ENCODE results near the gene ZNF57.

ZNF57 gene

DNA sequence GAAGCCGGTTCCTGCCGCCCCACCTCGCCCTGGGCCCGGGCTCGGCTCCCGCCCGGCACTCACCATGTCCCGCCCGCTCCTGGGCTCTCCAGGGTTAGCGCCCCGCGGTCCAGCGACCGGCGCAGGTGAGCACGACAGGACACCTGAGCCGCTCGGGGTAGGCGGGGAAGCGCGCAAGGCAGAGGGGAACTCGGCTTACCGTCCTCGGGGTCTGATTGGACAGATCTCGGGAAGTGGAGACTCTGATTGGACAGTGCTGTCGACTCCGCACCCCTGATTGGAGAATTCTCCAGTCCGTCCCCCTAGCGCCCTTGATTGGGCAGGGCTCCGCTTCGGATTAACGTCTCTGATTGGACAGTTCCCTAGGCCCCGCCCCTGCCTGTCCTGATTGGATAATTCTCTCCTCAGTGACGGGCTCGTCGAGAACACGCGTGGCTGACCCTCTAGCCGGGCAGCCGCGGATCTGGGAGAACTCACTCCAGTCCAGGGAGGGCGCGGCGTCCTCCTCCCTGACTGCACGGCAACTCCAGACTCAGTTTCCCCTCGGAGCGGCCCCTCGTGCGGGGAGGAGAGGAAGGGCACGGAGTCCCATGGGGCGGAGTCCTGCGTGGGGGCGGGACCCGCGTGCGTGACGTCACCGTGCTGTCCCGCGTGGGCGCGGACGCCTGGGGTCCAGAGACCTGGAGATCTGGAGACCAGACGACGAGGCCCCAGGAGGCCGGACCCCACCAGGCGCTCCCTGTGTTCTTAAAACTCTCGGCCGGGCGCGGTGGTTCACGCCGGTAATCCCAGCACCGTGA, 44.2 kb downstream of the ZNF57 start, which contains the start of gene ZNF77:
ZNF77 (minus strand) TSS at position 197 of the 800 bp plus-strand sequence; CDS start at position 66, 131 bp downstream.
- Mint-ChIP-seq H3K4me1 (peaks cover 21% of the 10 kb centered on the region), H3K9me3 (peaks cover 8% of the 10 kb centered on the region), H3K27ac (peak within 1 kb of the TSS; percentile 64)

DNA sequence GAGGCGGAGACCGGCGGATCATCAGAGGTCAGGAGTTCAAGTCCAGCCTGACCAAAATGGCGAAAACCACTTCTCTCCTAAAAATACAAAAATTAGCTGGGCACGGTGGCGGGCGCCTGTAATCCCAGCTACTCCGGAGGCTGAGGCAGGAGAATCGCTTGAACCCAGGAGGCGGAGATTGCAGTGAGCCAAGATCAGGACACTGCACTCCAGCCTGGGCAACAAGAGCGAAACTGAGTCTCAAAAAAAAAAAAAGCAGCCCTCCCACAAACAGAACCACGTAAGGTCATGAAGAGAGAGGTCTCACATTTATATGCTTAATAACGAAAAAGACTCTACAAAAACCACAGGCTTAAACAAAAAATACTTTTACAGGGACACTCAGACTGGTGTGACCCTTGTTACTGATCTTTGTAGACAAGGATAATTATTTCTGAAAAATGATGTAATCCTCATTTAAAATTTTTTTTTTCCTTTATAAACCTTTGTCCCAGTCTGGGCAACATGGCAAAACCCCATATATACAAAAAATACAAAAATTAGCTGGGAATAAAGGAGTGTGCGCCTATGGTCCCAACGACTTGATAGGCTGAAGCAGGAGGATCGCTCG, 45.0 kb downstream of the ZNF57 start:
- TF ChIP-seq, protein P1, sequence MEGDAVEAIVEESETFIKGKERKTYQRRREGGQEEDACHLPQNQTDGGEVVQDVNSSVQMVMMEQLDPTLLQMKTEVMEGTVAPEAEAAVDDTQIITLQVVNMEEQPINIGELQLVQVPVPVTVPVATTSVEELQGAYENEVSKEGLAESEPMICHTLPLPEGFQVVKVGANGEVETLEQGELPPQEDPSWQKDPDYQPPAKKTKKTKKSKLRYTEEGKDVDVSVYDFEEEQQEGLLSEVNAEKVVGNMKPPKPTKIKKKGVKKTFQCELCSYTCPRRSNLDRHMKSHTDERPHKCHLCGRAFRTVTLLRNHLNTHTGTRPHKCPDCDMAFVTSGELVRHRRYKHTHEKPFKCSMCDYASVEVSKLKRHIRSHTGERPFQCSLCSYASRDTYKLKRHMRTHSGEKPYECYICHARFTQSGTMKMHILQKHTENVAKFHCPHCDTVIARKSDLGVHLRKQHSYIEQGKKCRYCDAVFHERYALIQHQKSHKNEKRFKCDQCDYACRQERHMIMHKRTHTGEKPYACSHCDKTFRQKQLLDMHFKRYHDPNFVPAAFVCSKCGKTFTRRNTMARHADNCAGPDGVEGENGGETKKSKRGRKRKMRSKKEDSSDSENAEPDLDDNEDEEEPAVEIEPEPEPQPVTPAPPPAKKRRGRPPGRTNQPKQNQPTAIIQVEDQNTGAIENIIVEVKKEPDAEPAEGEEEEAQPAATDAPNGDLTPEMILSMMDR (IDR thresholded peaks at IDR 0.05), result no peak
- DNase-seq, result no peak
- H3K27ac Mint-ChIP-seq, result no peak overlapping the region
- H3K4me1 Mint-ChIP-seq, result peaks cover 26% of the 10 kb centered on the region
- peak overlapping the region; percentile 90 for H3K4me3 Mint-ChIP-seq
- H3K9me3 Mint-ChIP-seq, result peaks cover 6% of the 10 kb centered on the region
- peaks cover 11% of the 10 kb centered on the region for H3K27me3 Mint-ChIP-seq (ENCODE audit: low read depth, poor library complexity)
- peaks cover 18% of the 10 kb centered on the region for H3K36me3 Mint-ChIP-seq (ENCODE audit: low read depth)

More for the DNA sequence above, 44.2 kb downstream of the ZNF57 start, which contains the start of gene ZNF77:
- H3K27me3 Mint-ChIP-seq (ENCODE audit: low read depth, poor library complexity), result peaks cover 11% of the 10 kb centered on the region
- H3K4me3 Mint-ChIP-seq, result peak within 1 kb of the TSS; percentile 90
- DNase-seq, result peak; percentile 98
- TF ChIP-seq, protein P1 (IDR thresholded peaks at IDR 0.05), result no peak
- peaks cover 21% of the 10 kb centered on the region for H3K36me3 Mint-ChIP-seq (ENCODE audit: low read depth)

DNA sequence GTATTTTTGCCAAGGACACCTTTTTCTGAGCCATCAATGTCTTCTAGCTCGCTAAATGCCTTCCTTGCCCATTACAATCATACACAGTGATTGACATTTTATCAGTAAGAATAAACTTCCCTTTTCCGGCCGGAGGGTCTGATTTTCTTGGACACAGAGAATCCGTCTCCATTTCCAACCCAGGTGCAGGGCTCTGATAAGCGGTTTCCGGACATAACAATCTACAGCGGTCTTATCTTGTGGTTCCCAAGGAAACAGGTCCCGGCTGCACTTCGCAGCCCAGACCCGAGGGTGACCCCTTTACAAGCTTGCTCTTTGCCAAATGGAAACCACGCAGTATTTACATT, 49.2 kb downstream of the ZNF57 start:
- peaks cover 18% of the 10 kb centered on the region for H3K4me1 Mint-ChIP-seq
- TF ChIP-seq, protein P1 (IDR thresholded peaks at IDR 0.05), result no peak
- peaks cover 16% of the 10 kb centered on the region for H3K36me3 Mint-ChIP-seq (ENCODE audit: low read depth)
- peak overlapping the region; percentile 98 for H3K4me3 Mint-ChIP-seq
- peaks cover 15% of the 10 kb centered on the region for H3K27me3 Mint-ChIP-seq (ENCODE audit: low read depth, poor library complexity)
- H3K27ac Mint-ChIP-seq, result peak overlapping the region; percentile 98
- DNase-seq, result peak; percentile 18
- H3K9me3 Mint-ChIP-seq, result no peaks in the 10 kb centered on the region

DNA sequence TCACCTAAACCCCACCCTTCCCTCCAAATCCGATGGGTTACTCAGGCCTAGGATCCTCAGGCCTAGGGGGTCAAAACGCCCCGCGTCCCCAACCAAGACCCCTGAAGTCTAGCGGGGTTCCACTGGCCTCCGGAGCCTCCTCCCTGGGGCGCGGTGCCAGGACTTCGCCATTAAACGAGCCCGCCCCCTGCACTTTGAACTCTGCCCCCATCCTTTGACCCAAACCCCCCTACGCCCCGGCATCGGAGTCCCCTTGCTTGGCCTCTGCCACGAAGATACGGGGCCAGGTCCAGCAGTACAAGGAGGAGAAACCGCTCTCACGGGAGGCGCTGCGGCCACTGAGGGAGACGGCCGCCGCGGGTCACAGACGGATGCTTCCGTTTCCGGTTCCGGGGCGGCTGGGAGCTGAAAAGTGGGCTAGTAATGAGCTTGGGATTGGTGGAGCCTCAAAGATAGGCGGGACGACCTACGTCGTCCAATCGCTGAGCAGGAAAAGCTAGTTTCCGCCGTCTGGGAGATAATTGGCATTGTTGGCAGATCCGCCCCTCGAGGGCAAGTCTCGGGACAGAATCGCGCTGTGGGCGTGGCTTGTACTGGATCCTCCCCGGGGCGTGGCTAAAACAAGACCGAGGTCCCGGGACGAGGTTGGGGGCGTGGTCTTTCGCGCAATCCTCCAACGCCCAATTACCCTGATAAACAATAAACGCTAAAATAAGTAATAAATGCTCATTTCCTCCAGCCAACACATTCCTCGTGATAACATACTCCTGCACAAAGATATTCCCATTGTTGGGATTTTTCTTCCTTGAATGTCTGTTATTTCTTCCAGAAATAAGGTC, 49.8 kb downstream of the ZNF57 start:
- Mint-ChIP-seq H3K36me3 (ENCODE audit: low read depth) (peaks cover 16% of the 10 kb centered on the region), H3K27ac (peak overlapping the region; percentile 98), H3K9me3 (no peaks in the 10 kb centered on the region), H3K27me3 (ENCODE audit: low read depth, poor library complexity) (peaks cover 18% of the 10 kb centered on the region), H3K4me3 (peak overlapping the region; percentile 98), H3K4me1 (peaks cover 18% of the 10 kb centered on the region)
- peak; percentile 100 for DNase-seq
- TF ChIP-seq, protein P1 (IDR thresholded peaks at IDR 0.05), result no peak

DNA sequence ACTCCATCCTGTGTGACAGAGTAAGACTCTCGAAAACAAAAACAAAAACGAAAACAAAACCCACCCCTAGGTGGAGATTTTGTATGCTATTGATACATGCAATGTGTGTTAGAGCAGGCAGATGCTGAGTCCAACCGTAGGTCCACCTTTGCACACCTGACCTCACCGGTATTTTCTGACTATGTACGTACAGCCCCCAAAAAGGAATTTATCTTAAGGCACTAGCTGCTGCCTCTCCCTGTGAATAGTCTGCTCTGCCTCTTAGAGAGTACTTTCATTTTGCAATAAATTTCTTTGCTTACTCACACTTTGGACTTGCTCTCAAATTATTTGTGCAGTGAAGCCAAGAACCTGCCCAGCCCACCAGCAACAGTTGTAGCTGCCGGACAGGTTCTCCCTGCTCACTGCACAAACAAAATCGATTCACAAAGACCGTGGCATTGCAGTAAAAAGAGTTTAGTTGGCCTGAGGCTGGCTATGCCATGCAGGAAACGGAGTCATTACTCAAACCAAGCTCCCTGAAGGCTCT, 52.3 kb downstream of the ZNF57 start:
- TF ChIP-seq, protein P1 (IDR thresholded peaks at IDR 0.05), result no peak
- H3K9me3 Mint-ChIP-seq, result no peaks in the 10 kb centered on the region
- peaks cover 18% of the 10 kb centered on the region for H3K4me1 Mint-ChIP-seq
- peaks cover 10% of the 10 kb centered on the region for H3K36me3 Mint-ChIP-seq (ENCODE audit: low read depth)
- peaks cover 29% of the 10 kb centered on the region for H3K27me3 Mint-ChIP-seq (ENCODE audit: low read depth, poor library complexity)
- no peak overlapping the region for H3K27ac Mint-ChIP-seq
- no peak overlapping the region for H3K4me3 Mint-ChIP-seq
- DNase-seq, result no peak

Measured in nephron progenitor cell (in vitro differentiated cells).